ENCODE measurements around the gene ACOT9.
"Not testable (repeated sequence)": the region's sequence is repeated elsewhere in the genome, so short reads cannot be mapped to it uniquely, and the experiment has no call there.

The ACOT9 gene

GRCh38 chrX:23742697-23743622 lies at the start of gene ACOT9:
TSS of gene ACOT9 (minus strand) at chrX:23743276. CDS start at chrX:23743144, 132 bp downstream.
- peak; percentile 19 to 50 (median 24) for DNase-seq (ENCODE audit: low read depth in 2 of 3, low spot score in 2 of 3)

GRCh38 chrX:23790155-23790497 lies 47.0 kb upstream of the ACOT9 start:
- DNase-seq (ENCODE audit: low read depth in 2 of 3, low spot score in 2 of 3): no peak

GRCh38 chrX:23789386-23790154 lies 46.5 kb upstream of the ACOT9 start:
- DNase-seq (ENCODE audit: low read depth in 2 of 3, low spot score in 2 of 3): no peak

- no peak for DNase-seq (ENCODE audit: low read depth in 2 of 3, low spot score in 2 of 3)
These were observed 45.9 kb upstream of the ACOT9 start for GRCh38 chrX:23788946-23789345.

- DNase-seq (ENCODE audit: low read depth in 2 of 3, low spot score in 2 of 3): no peak
These were observed 45.4 kb upstream of the ACOT9 start for GRCh38 chrX:23788521-23788920.

GRCh38 chrX:23787745-23788118 lies 44.7 kb upstream of the ACOT9 start:
- no peak for DNase-seq (ENCODE audit: low read depth in 2 of 3, low spot score in 2 of 3)

- DNase-seq (ENCODE audit: low read depth in 2 of 3, low spot score in 2 of 3): no peak
These were observed 43.3 kb upstream of the ACOT9 start for GRCh38 chrX:23786268-23786815.

GRCh38 chrX:23785580-23785979 lies 42.5 kb upstream of the ACOT9 start:
- DNase-seq (ENCODE audit: low read depth in 2 of 3, low spot score in 2 of 3): no peak

GRCh38 chrX:23784470-23785331 lies 41.6 kb upstream of the ACOT9 start:
- DNase-seq (ENCODE audit: low read depth in 2 of 3, low spot score in 2 of 3): no peak

GRCh38 chrX:23783589-23784469 lies 40.8 kb upstream of the ACOT9 start:
- DNase-seq (ENCODE audit: low read depth in 2 of 3, low spot score in 2 of 3): no peak

GRCh38 chrX:23782863-23783588 lies 40.0 kb upstream of the ACOT9 start, which contains the start of gene SAT1:
TSS of gene SAT1 (plus strand) at chrX:23783173. CDS start at chrX:23783352, 179 bp downstream.
- peak; percentile 76 to 85 (median 85) for DNase-seq (ENCODE audit: low read depth in 2 of 3, low spot score in 2 of 3)

GRCh38 chrX:23782455-23782854 lies 39.4 kb upstream of the ACOT9 start:
- no peak for DNase-seq (ENCODE audit: low read depth in 2 of 3, low spot score in 2 of 3)

- no peak for DNase-seq (ENCODE audit: low read depth in 2 of 3, low spot score in 2 of 3)
These were observed 35.9 kb upstream of the ACOT9 start for GRCh38 chrX:23779025-23779424.

- no peak for DNase-seq (ENCODE audit: low read depth in 2 of 3, low spot score in 2 of 3)
These were observed 33.3 kb upstream of the ACOT9 start for GRCh38 chrX:23776363-23776762.

- DNase-seq (ENCODE audit: low read depth in 2 of 3, low spot score in 2 of 3): no peak
These were observed 30.6 kb upstream of the ACOT9 start for GRCh38 chrX:23773601-23774175.

- not testable (repeated sequence) for DNase-seq (ENCODE audit: low read depth in 2 of 3, low spot score in 2 of 3)
These were observed 28.0 kb upstream of the ACOT9 start for GRCh38 chrX:23771086-23771485.

- no peak for DNase-seq (ENCODE audit: low read depth in 2 of 3, low spot score in 2 of 3)
These were observed 27.1 kb upstream of the ACOT9 start for GRCh38 chrX:23770142-23770541.

- DNase-seq (ENCODE audit: low read depth in 2 of 3, low spot score in 2 of 3): no peak
These were observed 23.8 kb upstream of the ACOT9 start for GRCh38 chrX:23766650-23767551.
